SK-N-SH (cell line): ENCODE data around the gene YY1. TPM values are rescaled to one million over a fixed set of nuclear protein-coding genes. Genes with fewer than 3 reads are reported as not detected.

Source experiments
- CTCF ChIA-PET: fragments of 300-600, 350-600 bp; formaldehyde crosslinking; extraction: SDS; loops from one replicate; lab custom pipeline; 2021; lab: Yijun Ruan, JAX
- POLR2A ChIA-PET: fragments of 350-600 bp; sonication (Branson Sonifier 250); formaldehyde crosslinking; extraction: SDS; loops from one replicate; lab custom pipeline; 2020; ENCODE audit warnings: antibody characterized with exemption, inconsistent platforms; lab: Yijun Ruan, JAX
- DNase-seq: peaks from one replicate; pipeline ENCODE4 v3.0.0; 2012
- H2AFZ ChIP-seq: fragments of 200-600 bp; sonication (generic); 2 replicates; pipeline ENCODE4 v1.8.1; 2016; ENCODE audit warnings: antibody characterized with exemption, mild to moderate bottlenecking, low read depth
- H3F3A ChIP-seq: fragments of 200-600 bp; sonication (generic); replicated peaks from 2 replicates; pipeline ENCODE3; 2016; ENCODE audit warnings: antibody characterized with exemption, mild to moderate bottlenecking; ENCODE audit not compliant: insufficient read depth
- H3K27ac ChIP-seq, 2 experiments: fragments of 200-500 bp in 1 of 2; fragments of 200-600 bp in 1 of 2; sonication (Bioruptor generic) in 1 of 2; sonication (generic), shearing (Covaris generic) in 1 of 2; 2 replicates each; pipeline versions ENCODE4 v1.5.1 to v1.6.1; 2014 to 2016; ENCODE audit warnings: low read depth in 2 of 2, inconsistent platforms in 1 of 2, low read length in 1 of 2, mild to moderate bottlenecking in 1 of 2, mixed read lengths in 1 of 2
- H3K27me3 ChIP-seq: fragments of 200-600 bp; sonication (generic), shearing (Covaris generic); 2 replicates; pipeline ENCODE4 v1.6.1; 2016; ENCODE audit warnings: mixed run types; ENCODE audit not compliant: insufficient read depth
- H3K36me3 ChIP-seq, 2 experiments: fragments of 200-500 bp in 1 of 2; fragments of 200-600 bp in 1 of 2; sonication (Bioruptor generic) in 1 of 2; sonication (generic) in 1 of 2; replicated peaks in 1 of 2; 2 replicates each; pipeline versions ENCODE3 to v1.5.1; 2014 to 2016; ENCODE audit warnings: low read length in 1 of 2, mild to moderate bottlenecking in 1 of 2; ENCODE audit not compliant: insufficient read depth in 2 of 2, control insufficient read depth in 1 of 2
- H3K4me1 ChIP-seq, 2 experiments: fragments of 200-500 bp in 1 of 2; fragments of 200-600 bp in 1 of 2; sonication (Bioruptor generic) in 1 of 2; sonication (generic), shearing (Covaris generic) in 1 of 2; 2 replicates each; pipeline versions ENCODE4 v1.5.1 to v1.6.1; 2014 to 2016; ENCODE audit warnings: low read depth in 1 of 2, low read length in 1 of 2, mixed run types in 1 of 2; ENCODE audit not compliant: insufficient read depth in 2 of 2, control insufficient read depth in 1 of 2
- H3K4me2 ChIP-seq: fragments of 200-600 bp; sonication (generic), shearing (Covaris generic); 2 replicates; pipeline ENCODE4 v1.6.1; 2017; ENCODE audit warnings: mixed run types
- H3K4me3 ChIP-seq, 2 experiments: fragments of 200-500 bp in 1 of 2; fragments of 200-600 bp in 1 of 2; sonication (Bioruptor generic) in 1 of 2; sonication (generic), shearing (Covaris generic) in 1 of 2; 2 replicates each; pipeline versions ENCODE4 v1.5.1 to v1.8.1; 2014 to 2016; ENCODE audit warnings: low read depth in 2 of 2, inconsistent platforms in 1 of 2, low read length in 1 of 2, mild to moderate bottlenecking in 1 of 2, mixed read lengths in 1 of 2, moderate library complexity in 1 of 2
- H3K79me2 ChIP-seq: fragments of 200-600 bp; sonication (generic); 2 replicates; pipeline ENCODE4 v1.8.1; 2017; ENCODE audit warnings: mild to moderate bottlenecking; ENCODE audit not compliant: insufficient read depth
- H3K9ac ChIP-seq: fragments of 200-600 bp; sonication (generic); 2 replicates; pipeline ENCODE4 v1.6.1; 2017; ENCODE audit warnings: mixed run types
- H3K9me2 ChIP-seq: fragments of 200-600 bp; sonication (generic); 2 replicates; pipeline ENCODE4 v1.6.1; 2017; ENCODE audit warnings: mixed run types
- H3K9me3 ChIP-seq: fragments of 200-600 bp; sonication (generic); 2 replicates; pipeline ENCODE4 v1.6.1; 2017; ENCODE audit warnings: mixed run types, mild to moderate bottlenecking, moderate library complexity
- H4K20me1 ChIP-seq: fragments of 200-600 bp; sonication (generic); 2 replicates; pipeline ENCODE4 v1.6.1; 2017; ENCODE audit warnings: mild to moderate bottlenecking, mixed run types; ENCODE audit not compliant: insufficient read depth
- ELF1 ChIP-seq: IDR thresholded peaks from 2 replicates; pipeline ENCODE4 v1.4.0; 2012
- EZH2phosphoT487 ChIP-seq: fragments of 200-600 bp; sonication (generic); IDR thresholded peaks from 2 replicates; pipeline ENCODE4 v1.6.1; 2017; ENCODE audit warnings: low read depth, mixed run types, mild to moderate bottlenecking, antibody characterized with exemption, moderate library complexity, borderline replicate concordance
- FOSL2 ChIP-seq: IDR thresholded peaks from 2 replicates; pipeline ENCODE4 v1.4.0; 2012; ENCODE audit warnings: low read depth, mild to moderate bottlenecking, moderate library complexity, borderline replicate concordance
- GATA2 ChIP-seq: sonication (generic); formaldehyde crosslinking; IDR thresholded peaks from 2 replicates; pipeline ENCODE4 v1.5.0; 2020; ENCODE audit warnings: mild to moderate bottlenecking, missing genetic modification reagents
- MEF2A ChIP-seq: IDR thresholded peaks from 2 replicates; pipeline ENCODE4 v1.4.0; 2012; ENCODE audit warnings: low read depth, borderline replicate concordance
- NFIC ChIP-seq: IDR thresholded peaks from 2 replicates; pipeline ENCODE4 v1.4.0; 2012; ENCODE audit warnings: borderline replicate concordance
- NRF1 ChIP-seq: IDR thresholded peaks from 2 replicates; pipeline ENCODE4 v1.6.1; 2012; ENCODE audit warnings: low read depth, mild to moderate bottlenecking, low read length
- POLR2AphosphoS5 ChIP-seq: IDR thresholded peaks from 2 replicates; pipeline ENCODE4 v1.6.1; 2012; ENCODE audit warnings: low read depth, low read length
- RAD21 ChIP-seq: IDR thresholded peaks from 2 replicates; pipeline ENCODE4 v1.6.1; 2012; ENCODE audit warnings: mild to moderate bottlenecking, low read length
- RXRA ChIP-seq: IDR thresholded peaks from 2 replicates; pipeline ENCODE4 v1.4.0; 2012; ENCODE audit warnings: low read depth, mild to moderate bottlenecking, borderline replicate concordance
- SMC3 ChIP-seq: IDR thresholded peaks from 2 replicates; pipeline ENCODE4 v1.6.1; 2012; ENCODE audit warnings: low read depth, low read length, improper control_type of control experiment
- WGBS: methylation state at CpG from one replicate; pipeline ENCODE4 v1.1.6; 2017; ENCODE audit warnings: low lambda C conversion rate; 5-methylcytosine and 5-hydroxymethylcytosine counted together
- polyA plus RNA-seq, 3 experiments: library from polyadenylated mRNA; depleted of rRNA; stranded (reverse); fragments of >200 nt; gene quantifications; 2 replicates each; pipeline ENCODE4 v1.2.3, GENCODE V29; 2012
- TF ChIP-seq, protein P1 (sequence below): IDR thresholded peaks from 2 replicates; pipeline ENCODE4 v1.6.1; 2012; ENCODE audit warnings: mild to moderate bottlenecking, low read depth, low read length, moderate library complexity
- TF ChIP-seq, protein P2 (sequence below): IDR thresholded peaks from 2 replicates; pipeline ENCODE4 v1.4.0; 2012; ENCODE audit warnings: low read depth
- TF ChIP-seq, protein P3 (sequence below): IDR thresholded peaks from 2 replicates; pipeline ENCODE4 v1.4.0; 2012; ENCODE audit warnings: low read depth, borderline replicate concordance
- TF ChIP-seq, protein P4 (sequence below): fragments of 150-350 bp; IDR thresholded peaks from 2 replicates; pipeline ENCODE4 v1.6.1; 2017; ENCODE audit warnings: antibody characterized with exemption, low read length, low read depth, borderline replicate concordance
- TF ChIP-seq, protein P5 (sequence below): IDR thresholded peaks from 2 replicates; pipeline ENCODE4 v1.4.0; 2012; ENCODE audit warnings: low read depth, borderline replicate concordance

Gene YY1
- polyA plus RNA-seq, 1 of the 3 experiments (the other 2 are of a cell fraction) = 18.1 TPM

DNA sequence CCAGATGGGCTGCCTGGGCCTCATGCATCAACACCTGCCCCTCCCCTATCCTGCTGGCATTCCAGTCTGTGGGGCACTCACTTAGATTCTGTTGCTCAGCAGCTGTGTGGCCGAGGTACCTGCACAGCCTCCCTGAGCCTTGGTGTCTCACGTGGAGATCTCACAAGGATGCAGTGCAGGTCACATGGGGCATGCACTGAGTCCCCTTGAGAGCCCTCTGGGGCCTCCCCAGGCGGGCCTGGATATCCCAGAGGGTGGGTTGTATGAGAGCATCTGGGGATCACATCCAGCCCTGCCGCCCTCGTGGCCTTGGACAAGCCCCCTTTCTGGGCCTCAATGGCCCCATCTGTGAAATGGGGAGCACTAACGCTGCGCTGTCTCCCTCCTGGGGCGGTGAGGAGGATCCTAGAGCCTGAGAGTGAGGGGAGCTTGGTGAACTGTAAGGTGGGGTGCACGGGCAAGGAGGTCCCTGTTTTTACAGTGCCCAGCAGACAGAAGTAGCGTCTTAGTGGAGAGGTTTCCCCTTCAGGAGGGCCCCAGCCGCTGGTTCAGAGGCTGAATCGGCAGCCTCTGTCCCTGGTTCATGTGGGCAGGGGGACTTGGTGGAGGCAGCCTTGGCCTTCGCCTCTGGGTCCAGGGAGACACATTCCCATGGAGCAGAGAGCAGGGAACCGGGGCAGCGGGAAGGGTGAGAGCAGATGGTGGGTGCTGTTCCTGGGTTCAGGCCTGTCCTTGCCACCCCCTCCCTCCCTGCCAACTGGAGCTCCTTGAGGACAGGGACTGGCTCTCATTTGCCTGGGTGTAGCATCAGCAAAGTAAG lies 83.4 kb downstream of the YY1 start (continued):
- TF ChIP-seq, protein P1, sequence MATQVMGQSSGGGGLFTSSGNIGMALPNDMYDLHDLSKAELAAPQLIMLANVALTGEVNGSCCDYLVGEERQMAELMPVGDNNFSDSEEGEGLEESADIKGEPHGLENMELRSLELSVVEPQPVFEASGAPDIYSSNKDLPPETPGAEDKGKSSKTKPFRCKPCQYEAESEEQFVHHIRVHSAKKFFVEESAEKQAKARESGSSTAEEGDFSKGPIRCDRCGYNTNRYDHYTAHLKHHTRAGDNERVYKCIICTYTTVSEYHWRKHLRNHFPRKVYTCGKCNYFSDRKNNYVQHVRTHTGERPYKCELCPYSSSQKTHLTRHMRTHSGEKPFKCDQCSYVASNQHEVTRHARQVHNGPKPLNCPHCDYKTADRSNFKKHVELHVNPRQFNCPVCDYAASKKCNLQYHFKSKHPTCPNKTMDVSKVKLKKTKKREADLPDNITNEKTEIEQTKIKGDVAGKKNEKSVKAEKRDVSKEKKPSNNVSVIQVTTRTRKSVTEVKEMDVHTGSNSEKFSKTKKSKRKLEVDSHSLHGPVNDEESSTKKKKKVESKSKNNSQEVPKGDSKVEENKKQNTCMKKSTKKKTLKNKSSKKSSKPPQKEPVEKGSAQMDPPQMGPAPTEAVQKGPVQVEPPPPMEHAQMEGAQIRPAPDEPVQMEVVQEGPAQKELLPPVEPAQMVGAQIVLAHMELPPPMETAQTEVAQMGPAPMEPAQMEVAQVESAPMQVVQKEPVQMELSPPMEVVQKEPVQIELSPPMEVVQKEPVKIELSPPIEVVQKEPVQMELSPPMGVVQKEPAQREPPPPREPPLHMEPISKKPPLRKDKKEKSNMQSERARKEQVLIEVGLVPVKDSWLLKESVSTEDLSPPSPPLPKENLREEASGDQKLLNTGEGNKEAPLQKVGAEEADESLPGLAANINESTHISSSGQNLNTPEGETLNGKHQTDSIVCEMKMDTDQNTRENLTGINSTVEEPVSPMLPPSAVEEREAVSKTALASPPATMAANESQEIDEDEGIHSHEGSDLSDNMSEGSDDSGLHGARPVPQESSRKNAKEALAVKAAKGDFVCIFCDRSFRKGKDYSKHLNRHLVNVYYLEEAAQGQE = no peak
- TF ChIP-seq SMC3 (no peak), POLR2AphosphoS5 (no peak)
- TF ChIP-seq, protein P2, sequence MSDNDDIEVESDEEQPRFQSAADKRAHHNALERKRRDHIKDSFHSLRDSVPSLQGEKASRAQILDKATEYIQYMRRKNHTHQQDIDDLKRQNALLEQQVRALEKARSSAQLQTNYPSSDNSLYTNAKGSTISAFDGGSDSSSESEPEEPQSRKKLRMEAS = no peak
- TF ChIP-seq, protein P3, sequence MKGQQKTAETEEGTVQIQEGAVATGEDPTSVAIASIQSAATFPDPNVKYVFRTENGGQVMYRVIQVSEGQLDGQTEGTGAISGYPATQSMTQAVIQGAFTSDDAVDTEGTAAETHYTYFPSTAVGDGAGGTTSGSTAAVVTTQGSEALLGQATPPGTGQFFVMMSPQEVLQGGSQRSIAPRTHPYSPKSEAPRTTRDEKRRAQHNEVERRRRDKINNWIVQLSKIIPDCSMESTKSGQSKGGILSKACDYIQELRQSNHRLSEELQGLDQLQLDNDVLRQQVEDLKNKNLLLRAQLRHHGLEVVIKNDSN = no peak
- TF ChIP-seq, all 33 proteins: peak for 0

DNA sequence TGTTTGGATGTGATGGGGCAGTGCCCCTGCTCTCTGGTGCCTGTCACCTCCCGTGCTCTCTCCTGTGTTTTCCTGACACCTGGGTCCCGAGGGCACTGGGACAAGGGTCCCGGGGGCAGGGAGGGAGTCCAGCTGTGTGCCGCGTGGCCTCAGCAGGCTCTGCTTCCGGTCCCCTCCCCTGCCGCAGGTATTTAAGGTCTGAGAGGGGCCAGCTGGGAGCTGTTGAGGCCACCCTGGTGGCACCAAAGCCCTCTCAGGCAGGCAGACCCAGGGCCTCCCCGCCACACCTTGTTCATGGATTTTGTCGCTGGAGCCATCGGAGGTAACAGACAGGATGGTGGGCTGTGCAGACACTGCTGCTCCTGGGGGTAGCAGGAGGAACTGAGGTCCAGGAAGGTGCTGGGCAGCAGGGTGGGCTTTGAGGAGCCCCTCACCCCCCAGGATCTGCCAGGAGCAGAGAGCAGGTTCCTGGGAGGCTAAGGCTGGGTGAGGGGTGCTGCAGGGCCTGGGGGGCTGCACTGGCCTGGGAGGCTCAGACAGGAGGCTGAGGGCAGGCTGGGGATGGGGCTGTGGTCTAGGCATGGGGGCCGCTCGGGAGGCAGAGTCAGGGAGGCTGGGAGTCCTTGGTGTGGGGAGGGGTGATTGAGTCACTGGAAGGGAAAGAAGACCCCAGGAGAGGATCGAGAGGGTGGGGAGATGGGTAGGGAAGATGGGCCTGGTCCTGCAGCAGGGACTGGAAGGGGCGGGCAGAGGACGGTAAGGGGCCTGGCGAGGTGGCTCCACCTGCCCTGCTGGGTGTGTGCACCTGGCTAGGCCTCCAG lies 84.4 kb downstream of the YY1 start, which contains the start of gene SLC25A47:
SLC25A47 (plus strand) TSS at position 219 of the 821 bp plus-strand sequence; CDS start at position 295, 76 bp downstream.
- Histone ChIP-seq H3K27ac (no peak within 1 kb of the TSS), H3K4me2 (no peak within 1 kb of the TSS), H3K79me2 (no peaks in the 10 kb centered on the region), H3K4me3 (no peak within 1 kb of the TSS), H3K9me3 (no peaks in the 10 kb centered on the region), H2AFZ (no peak within 1 kb of the TSS), H3K4me1 (no peaks in the 10 kb centered on the region; a peak in 1 of 4 replicates), H4K20me1 (no peaks in the 10 kb centered on the region), H3K9me2 (no peaks in the 10 kb centered on the region), H3F3A (no peaks in the 10 kb centered on the region), H3K36me3 (no peaks in the 10 kb centered on the region), H3K27me3 (no peaks in the 10 kb centered on the region), H3K9ac (no peak within 1 kb of the TSS)
- 90% methylated on average over 8 of the region's 16 CpGs for WGBS
- no peak for DNase-seq
- POLR2A ChIA-PET = no interaction called here
- CTCF ChIA-PET = no interaction called here
- TF ChIP-seq ELF1 (no peak), MEF2A (no peak), RAD21 (no peak), RXRA (no peak), POLR2AphosphoS5 (no peak), FOSL2 (no peak), EZH2phosphoT487 (no peak), NFIC (no peak), NRF1 (no peak), GATA2 (CRISPR knock-in tag) (no peak)
- TF ChIP-seq, protein P4, sequence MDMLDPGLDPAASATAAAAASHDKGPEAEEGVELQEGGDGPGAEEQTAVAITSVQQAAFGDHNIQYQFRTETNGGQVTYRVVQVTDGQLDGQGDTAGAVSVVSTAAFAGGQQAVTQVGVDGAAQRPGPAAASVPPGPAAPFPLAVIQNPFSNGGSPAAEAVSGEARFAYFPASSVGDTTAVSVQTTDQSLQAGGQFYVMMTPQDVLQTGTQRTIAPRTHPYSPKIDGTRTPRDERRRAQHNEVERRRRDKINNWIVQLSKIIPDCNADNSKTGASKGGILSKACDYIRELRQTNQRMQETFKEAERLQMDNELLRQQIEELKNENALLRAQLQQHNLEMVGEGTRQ = no peak
- TF ChIP-seq, protein P5, sequence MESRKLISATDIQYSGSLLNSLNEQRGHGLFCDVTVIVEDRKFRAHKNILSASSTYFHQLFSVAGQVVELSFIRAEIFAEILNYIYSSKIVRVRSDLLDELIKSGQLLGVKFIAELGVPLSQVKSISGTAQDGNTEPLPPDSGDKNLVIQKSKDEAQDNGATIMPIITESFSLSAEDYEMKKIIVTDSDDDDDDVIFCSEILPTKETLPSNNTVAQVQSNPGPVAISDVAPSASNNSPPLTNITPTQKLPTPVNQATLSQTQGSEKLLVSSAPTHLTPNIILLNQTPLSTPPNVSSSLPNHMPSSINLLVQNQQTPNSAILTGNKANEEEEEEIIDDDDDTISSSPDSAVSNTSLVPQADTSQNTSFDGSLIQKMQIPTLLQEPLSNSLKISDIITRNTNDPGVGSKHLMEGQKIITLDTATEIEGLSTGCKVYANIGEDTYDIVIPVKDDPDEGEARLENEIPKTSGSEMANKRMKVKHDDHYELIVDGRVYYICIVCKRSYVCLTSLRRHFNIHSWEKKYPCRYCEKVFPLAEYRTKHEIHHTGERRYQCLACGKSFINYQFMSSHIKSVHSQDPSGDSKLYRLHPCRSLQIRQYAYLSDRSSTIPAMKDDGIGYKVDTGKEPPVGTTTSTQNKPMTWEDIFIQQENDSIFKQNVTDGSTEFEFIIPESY = no peak
- TF ChIP-seq, protein P2 = no peak
- TF ChIP-seq, protein P3 = no peak
